Gastroesophageal sphincter (tissue), 3 donors: ENCODE data around the gene SEL1L.

Experiments used
- POLR2A ChIP-seq, 2 donors: fragments of 450-650 bp; IDR thresholded peaks; one replicate each; pipeline ENCODE4 v1.6.1; 2017; ENCODE audit warnings: antibody characterized with exemption in 2 of 2, mild to moderate bottlenecking in 2 of 2, moderate library complexity in 1 of 2
- TF ChIP-seq, protein P1 (sequence below), 4 experiments: fragments of 200-600 bp in 2 of 4; fragments of 450-650 bp in 2 of 4; sonication (generic) in 1 of 4; IDR thresholded peaks; one replicate each; pipeline ENCODE4 v1.5.1; 2017 to 2019; ENCODE audit warnings: antibody characterized with exemption in 4 of 4, mild to moderate bottlenecking in 2 of 4, moderate library complexity in 2 of 4

- TF ChIP-seq, protein P1, sequence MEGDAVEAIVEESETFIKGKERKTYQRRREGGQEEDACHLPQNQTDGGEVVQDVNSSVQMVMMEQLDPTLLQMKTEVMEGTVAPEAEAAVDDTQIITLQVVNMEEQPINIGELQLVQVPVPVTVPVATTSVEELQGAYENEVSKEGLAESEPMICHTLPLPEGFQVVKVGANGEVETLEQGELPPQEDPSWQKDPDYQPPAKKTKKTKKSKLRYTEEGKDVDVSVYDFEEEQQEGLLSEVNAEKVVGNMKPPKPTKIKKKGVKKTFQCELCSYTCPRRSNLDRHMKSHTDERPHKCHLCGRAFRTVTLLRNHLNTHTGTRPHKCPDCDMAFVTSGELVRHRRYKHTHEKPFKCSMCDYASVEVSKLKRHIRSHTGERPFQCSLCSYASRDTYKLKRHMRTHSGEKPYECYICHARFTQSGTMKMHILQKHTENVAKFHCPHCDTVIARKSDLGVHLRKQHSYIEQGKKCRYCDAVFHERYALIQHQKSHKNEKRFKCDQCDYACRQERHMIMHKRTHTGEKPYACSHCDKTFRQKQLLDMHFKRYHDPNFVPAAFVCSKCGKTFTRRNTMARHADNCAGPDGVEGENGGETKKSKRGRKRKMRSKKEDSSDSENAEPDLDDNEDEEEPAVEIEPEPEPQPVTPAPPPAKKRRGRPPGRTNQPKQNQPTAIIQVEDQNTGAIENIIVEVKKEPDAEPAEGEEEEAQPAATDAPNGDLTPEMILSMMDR (IDR thresholded peaks at IDR 0.05), result no peak
- no peak for TF ChIP-seq POLR2A (IDR thresholded peaks at IDR 0.05)
These were observed 86.5 kb downstream of the SEL1L start for GRCh38 chr14:81447021-81447764.
